ENCODE results near the gene PRRX1. TPM values are rescaled to one million over a fixed set of nuclear protein-coding genes. Genes with fewer than 3 reads are reported as not detected.

Gene PRRX1
- total RNA-seq, 1 donor from 2014 or later: 358 TPM

GRCh38 chr1:170707117-170707516 lies 43.2 kb downstream of the PRRX1 start:
- peaks cover 3% of the 10 kb centered on the region for H3K9me3 Mint-ChIP-seq (ENCODE audit: unreplicated experiment)
- H3K27ac Mint-ChIP-seq (ENCODE audit: unreplicated experiment): peak overlapping the region; percentile 92
- H3K4me3 Mint-ChIP-seq (ENCODE audit: unreplicated experiment): no peak overlapping the region
- H3K27me3 Mint-ChIP-seq (ENCODE audit: unreplicated experiment): no peaks in the 10 kb centered on the region
- peaks cover 39% of the 10 kb centered on the region for H3K36me3 Mint-ChIP-seq (ENCODE audit: unreplicated experiment)
- TF ChIP-seq, protein P1, sequence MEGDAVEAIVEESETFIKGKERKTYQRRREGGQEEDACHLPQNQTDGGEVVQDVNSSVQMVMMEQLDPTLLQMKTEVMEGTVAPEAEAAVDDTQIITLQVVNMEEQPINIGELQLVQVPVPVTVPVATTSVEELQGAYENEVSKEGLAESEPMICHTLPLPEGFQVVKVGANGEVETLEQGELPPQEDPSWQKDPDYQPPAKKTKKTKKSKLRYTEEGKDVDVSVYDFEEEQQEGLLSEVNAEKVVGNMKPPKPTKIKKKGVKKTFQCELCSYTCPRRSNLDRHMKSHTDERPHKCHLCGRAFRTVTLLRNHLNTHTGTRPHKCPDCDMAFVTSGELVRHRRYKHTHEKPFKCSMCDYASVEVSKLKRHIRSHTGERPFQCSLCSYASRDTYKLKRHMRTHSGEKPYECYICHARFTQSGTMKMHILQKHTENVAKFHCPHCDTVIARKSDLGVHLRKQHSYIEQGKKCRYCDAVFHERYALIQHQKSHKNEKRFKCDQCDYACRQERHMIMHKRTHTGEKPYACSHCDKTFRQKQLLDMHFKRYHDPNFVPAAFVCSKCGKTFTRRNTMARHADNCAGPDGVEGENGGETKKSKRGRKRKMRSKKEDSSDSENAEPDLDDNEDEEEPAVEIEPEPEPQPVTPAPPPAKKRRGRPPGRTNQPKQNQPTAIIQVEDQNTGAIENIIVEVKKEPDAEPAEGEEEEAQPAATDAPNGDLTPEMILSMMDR (IDR thresholded peaks at IDR 0.05): no peak
- DNase-seq (ENCODE audit: extremely low spot score, unreplicated experiment): no peak
- peaks cover 89% of the 10 kb centered on the region for H3K4me1 Mint-ChIP-seq (ENCODE audit: unreplicated experiment)

DNA sequence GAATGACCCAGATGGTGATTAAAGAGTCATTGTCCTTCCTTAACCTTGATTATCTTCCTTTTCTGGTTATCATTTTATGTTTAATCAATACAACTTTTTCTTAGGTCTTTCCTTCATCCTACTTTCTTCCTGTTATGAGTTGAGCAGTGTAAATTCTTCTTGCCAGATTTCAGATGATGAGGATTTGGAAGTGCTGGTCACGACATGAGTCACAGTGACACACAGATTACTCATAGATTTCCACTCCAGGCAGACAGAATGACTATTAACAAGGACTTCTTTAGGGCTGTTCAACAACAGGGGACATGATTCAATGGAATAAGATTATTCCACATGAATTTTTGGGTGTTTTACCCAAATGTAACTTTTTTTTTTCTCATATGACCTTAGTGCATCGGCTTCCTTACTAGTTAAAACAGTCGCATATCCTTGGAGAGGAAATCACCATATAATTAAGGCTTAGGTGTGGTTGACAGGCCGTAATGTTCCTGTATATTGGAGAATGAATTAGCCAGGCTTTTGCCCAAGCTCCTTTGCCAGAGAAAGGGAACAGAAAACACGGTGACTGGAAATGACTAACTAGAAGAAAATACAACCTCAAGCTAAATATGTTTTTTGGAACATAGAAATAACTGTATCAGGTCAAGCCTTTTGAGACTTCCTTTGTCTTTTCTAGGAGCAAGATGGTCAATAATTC lies 44.2 kb downstream of the PRRX1 start:
- no peak overlapping the region for H3K4me3 Mint-ChIP-seq (ENCODE audit: unreplicated experiment)
- DNase-seq (ENCODE audit: extremely low spot score, unreplicated experiment): no peak
- no peaks in the 10 kb centered on the region for H3K27me3 Mint-ChIP-seq (ENCODE audit: unreplicated experiment)
- peak overlapping the region; percentile 92 for H3K27ac Mint-ChIP-seq (ENCODE audit: unreplicated experiment)
- H3K4me1 Mint-ChIP-seq (ENCODE audit: unreplicated experiment): peaks cover 84% of the 10 kb centered on the region
- TF ChIP-seq, protein P1 (IDR thresholded peaks at IDR 0.05): no peak
- peaks cover 3% of the 10 kb centered on the region for H3K9me3 Mint-ChIP-seq (ENCODE audit: unreplicated experiment)
- H3K36me3 Mint-ChIP-seq (ENCODE audit: unreplicated experiment): peaks cover 38% of the 10 kb centered on the region

- Mint-ChIP-seq H3K4me3 (ENCODE audit: unreplicated experiment) (no peak overlapping the region), H3K4me1 (ENCODE audit: unreplicated experiment) (peaks cover 84% of the 10 kb centered on the region)
- TF ChIP-seq, protein P1 (IDR thresholded peaks at IDR 0.05): no peak
Observed at GRCh38 chr1:170711682-170712081, 47.8 kb downstream of the PRRX1 start.

DNA sequence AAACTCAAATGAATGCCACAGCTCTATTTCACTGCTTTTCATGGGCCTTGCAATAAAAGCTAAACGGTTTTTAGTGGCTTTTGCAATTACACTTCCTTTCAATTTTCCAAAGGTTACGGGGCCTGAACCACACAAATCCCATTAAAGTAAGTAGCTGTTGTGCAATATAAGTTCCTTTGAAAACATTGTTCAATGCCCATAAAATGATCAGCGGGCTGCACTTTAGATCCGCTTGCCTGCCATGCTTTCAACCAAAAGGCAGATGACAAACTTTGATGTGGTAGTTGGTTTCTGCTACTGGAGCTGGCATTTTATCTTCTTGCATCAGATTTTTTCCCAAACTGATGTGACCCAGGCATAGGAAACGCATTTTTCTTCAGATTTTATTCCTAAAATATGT lies 50.2 kb downstream of the PRRX1 start:
- H3K9me3 Mint-ChIP-seq (ENCODE audit: unreplicated experiment): peaks cover 3% of the 10 kb centered on the region
- no peaks in the 10 kb centered on the region for H3K27me3 Mint-ChIP-seq (ENCODE audit: unreplicated experiment)
- H3K36me3 Mint-ChIP-seq (ENCODE audit: unreplicated experiment): peaks cover 66% of the 10 kb centered on the region
- TF ChIP-seq, protein P1 (IDR thresholded peaks at IDR 0.05): no peak
- H3K27ac Mint-ChIP-seq (ENCODE audit: unreplicated experiment): peak overlapping the region; percentile 46
- peaks cover 84% of the 10 kb centered on the region for H3K4me1 Mint-ChIP-seq (ENCODE audit: unreplicated experiment)
- no peak for DNase-seq (ENCODE audit: extremely low spot score, unreplicated experiment)
- H3K4me3 Mint-ChIP-seq (ENCODE audit: unreplicated experiment): no peak overlapping the region

More at GRCh38 chr1:170711682-170712081, 47.8 kb downstream of the PRRX1 start:
- DNase-seq (ENCODE audit: extremely low spot score, unreplicated experiment): no peak
- H3K9me3 Mint-ChIP-seq (ENCODE audit: unreplicated experiment): peaks cover 3% of the 10 kb centered on the region
- no peaks in the 10 kb centered on the region for H3K27me3 Mint-ChIP-seq (ENCODE audit: unreplicated experiment)
- H3K27ac Mint-ChIP-seq (ENCODE audit: unreplicated experiment): peak overlapping the region; percentile 85
- peaks cover 53% of the 10 kb centered on the region for H3K36me3 Mint-ChIP-seq (ENCODE audit: unreplicated experiment)

- no peak overlapping the region for H3K4me3 Mint-ChIP-seq (ENCODE audit: unreplicated experiment)
- H3K9me3 Mint-ChIP-seq (ENCODE audit: unreplicated experiment): peaks cover 3% of the 10 kb centered on the region
- peaks cover 78% of the 10 kb centered on the region for H3K4me1 Mint-ChIP-seq (ENCODE audit: unreplicated experiment)
- H3K27me3 Mint-ChIP-seq (ENCODE audit: unreplicated experiment): no peaks in the 10 kb centered on the region
- TF ChIP-seq, protein P1 (IDR thresholded peaks at IDR 0.05): no peak
- peaks cover 68% of the 10 kb centered on the region for H3K36me3 Mint-ChIP-seq (ENCODE audit: unreplicated experiment)
- H3K27ac Mint-ChIP-seq (ENCODE audit: unreplicated experiment): peak overlapping the region; percentile 46
- no peak for DNase-seq (ENCODE audit: extremely low spot score, unreplicated experiment)
Observed at GRCh38 chr1:170714938-170715337, 51.0 kb downstream of the PRRX1 start.
